OCI-LY1 (cell line): ENCODE results near the gene ANKRD6.

ENCODE experiments used
- H2AFZ ChIP-seq: fragments of 200-600 bp; sonication (generic), shearing (Covaris generic); 2 replicates; pipeline ENCODE4 v1.6.0; 2014; ENCODE audit warnings: antibody characterized with exemption, mild to moderate bottlenecking, low read length
- H3F3A ChIP-seq: fragments of 200-600 bp; sonication (generic), shearing (Covaris generic); 2 replicates; pipeline ENCODE4 v1.6.0; 2014; ENCODE audit warnings: mild to moderate bottlenecking, antibody characterized with exemption, low read length, moderate library complexity; ENCODE audit not compliant: insufficient read depth
- H3K27ac ChIP-seq: fragments of 200-600 bp; sonication (generic); 2 replicates; pipeline ENCODE4 v1.5.1; 2014; ENCODE audit warnings: low read length, mixed run types, mild to moderate bottlenecking, low read depth; ENCODE audit not compliant: poor library complexity, severe bottlenecking
- H3K27me3 ChIP-seq: fragments of 200-600 bp; sonication (generic); 2 replicates; pipeline ENCODE4 v1.6.0; 2014; ENCODE audit warnings: antibody characterized with exemption, mild to moderate bottlenecking, low read length, moderate library complexity; ENCODE audit not compliant: insufficient read depth
- H3K36me3 ChIP-seq: fragments of 200-600 bp; sonication (generic); 2 replicates; pipeline ENCODE4 v1.6.1; 2014; ENCODE audit warnings: mild to moderate bottlenecking, antibody characterized with exemption, low read length, moderate library complexity, mixed read lengths; ENCODE audit not compliant: insufficient read depth
- H3K4me1 ChIP-seq: fragments of 200-600 bp; sonication (generic); 2 replicates; pipeline ENCODE4 v1.5.1; 2014; ENCODE audit warnings: mild to moderate bottlenecking, low read length, moderate library complexity; ENCODE audit not compliant: insufficient read depth, severe bottlenecking
- H3K4me2 ChIP-seq: fragments of 200-600 bp; sonication (generic), shearing (Covaris generic); 2 replicates; pipeline ENCODE4 v1.6.1; 2014; ENCODE audit warnings: low read length
- H3K4me3 ChIP-seq: fragments of 200-600 bp; sonication (generic); 2 replicates; pipeline ENCODE4 v1.5.1; 2014; ENCODE audit warnings: low read length, low read depth, mild to moderate bottlenecking, mixed read lengths; ENCODE audit not compliant: poor library complexity, severe bottlenecking
- H3K79me2 ChIP-seq: fragments of 200-600 bp; shearing (Covaris generic); 2 replicates; pipeline ENCODE4 v1.6.1; 2016; ENCODE audit warnings: mixed run types, low read length, mixed read lengths; ENCODE audit not compliant: insufficient read depth
- H3K9ac ChIP-seq: fragments of 200-600 bp; sonication (generic), shearing (Covaris generic); 2 replicates; pipeline ENCODE4 v1.6.1; 2014; ENCODE audit warnings: mild to moderate bottlenecking, low read length, mixed read lengths
- H3K9me2 ChIP-seq: fragments of 200-600 bp; sonication (generic), shearing (Covaris generic); 2 replicates; pipeline ENCODE4 v1.6.1; 2014; ENCODE audit warnings: low read depth, mild to moderate bottlenecking, low read length, mixed read lengths
- H3K9me3 ChIP-seq: fragments of 200-600 bp; shearing (Covaris generic); 2 replicates; pipeline ENCODE4 v1.6.1; 2014; ENCODE audit warnings: low read length, mixed read lengths
- H4K20me1 ChIP-seq: fragments of 200-600 bp; sonication (generic), shearing (Covaris generic); 2 replicates; pipeline ENCODE4 v1.6.0; 2016; ENCODE audit warnings: mild to moderate bottlenecking, low read length; ENCODE audit not compliant: insufficient read depth
- EZH2 ChIP-seq: fragments of 200-600 bp; sonication (generic), shearing (Covaris generic); IDR thresholded peaks from 2 replicates; pipeline ENCODE4 v1.8.0; 2017; ENCODE audit warnings: borderline replicate concordance, mixed run types, mild to moderate bottlenecking, antibody characterized with exemption, low read length, moderate library complexity, mixed read lengths
- TF ChIP-seq, protein P1 (sequence below): fragments of 200-600 bp; sonication (generic), shearing (Covaris generic); IDR thresholded peaks from 2 replicates; pipeline ENCODE4 v1.5.1; 2017; ENCODE audit warnings: mild to moderate bottlenecking, antibody characterized with exemption, low read length, moderate library complexity, mixed read lengths

ANKRD6 gene

DNA sequence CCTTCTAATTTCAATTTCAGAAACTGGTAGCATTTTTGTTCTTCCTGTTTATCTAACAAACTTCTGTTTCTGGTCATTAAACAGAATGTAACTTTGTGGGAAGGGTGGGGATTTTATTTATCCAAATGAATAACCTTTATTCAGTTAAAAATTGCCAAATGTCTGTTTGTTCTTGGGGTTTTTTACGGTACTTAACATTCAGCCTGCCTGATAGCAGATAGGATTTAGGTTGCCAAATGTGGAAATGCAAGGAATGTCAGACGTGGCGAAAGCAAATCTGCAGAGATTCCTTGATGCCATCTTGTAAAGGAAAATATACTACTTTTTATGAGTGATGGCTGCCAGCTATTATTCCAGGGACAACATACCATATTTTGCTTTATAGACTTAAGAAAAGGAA, 109.9 kb downstream of the ANKRD6 start:
- Histone ChIP-seq H4K20me1 (no peaks in the 10 kb centered on the region), H3K4me3 (no peak overlapping the region), H3K79me2 (no peaks in the 10 kb centered on the region), H3K27me3 (0 out of 2 replicates have a peak, but pooled peaks cover 3% of the 10 kb centered on the region), H3K27ac (no peak overlapping the region), H3F3A (no peaks in the 10 kb centered on the region), H3K9me3 (no peaks in the 10 kb centered on the region), H3K9ac (no peak overlapping the region), H3K4me1 (no peaks in the 10 kb centered on the region), H3K36me3 (no peaks in the 10 kb centered on the region), H2AFZ (no peak overlapping the region), H3K4me2 (no peak overlapping the region), H3K9me2 (no peaks in the 10 kb centered on the region)
- TF ChIP-seq, protein P1, sequence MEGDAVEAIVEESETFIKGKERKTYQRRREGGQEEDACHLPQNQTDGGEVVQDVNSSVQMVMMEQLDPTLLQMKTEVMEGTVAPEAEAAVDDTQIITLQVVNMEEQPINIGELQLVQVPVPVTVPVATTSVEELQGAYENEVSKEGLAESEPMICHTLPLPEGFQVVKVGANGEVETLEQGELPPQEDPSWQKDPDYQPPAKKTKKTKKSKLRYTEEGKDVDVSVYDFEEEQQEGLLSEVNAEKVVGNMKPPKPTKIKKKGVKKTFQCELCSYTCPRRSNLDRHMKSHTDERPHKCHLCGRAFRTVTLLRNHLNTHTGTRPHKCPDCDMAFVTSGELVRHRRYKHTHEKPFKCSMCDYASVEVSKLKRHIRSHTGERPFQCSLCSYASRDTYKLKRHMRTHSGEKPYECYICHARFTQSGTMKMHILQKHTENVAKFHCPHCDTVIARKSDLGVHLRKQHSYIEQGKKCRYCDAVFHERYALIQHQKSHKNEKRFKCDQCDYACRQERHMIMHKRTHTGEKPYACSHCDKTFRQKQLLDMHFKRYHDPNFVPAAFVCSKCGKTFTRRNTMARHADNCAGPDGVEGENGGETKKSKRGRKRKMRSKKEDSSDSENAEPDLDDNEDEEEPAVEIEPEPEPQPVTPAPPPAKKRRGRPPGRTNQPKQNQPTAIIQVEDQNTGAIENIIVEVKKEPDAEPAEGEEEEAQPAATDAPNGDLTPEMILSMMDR: no peak
- no peak for TF ChIP-seq EZH2

DNA sequence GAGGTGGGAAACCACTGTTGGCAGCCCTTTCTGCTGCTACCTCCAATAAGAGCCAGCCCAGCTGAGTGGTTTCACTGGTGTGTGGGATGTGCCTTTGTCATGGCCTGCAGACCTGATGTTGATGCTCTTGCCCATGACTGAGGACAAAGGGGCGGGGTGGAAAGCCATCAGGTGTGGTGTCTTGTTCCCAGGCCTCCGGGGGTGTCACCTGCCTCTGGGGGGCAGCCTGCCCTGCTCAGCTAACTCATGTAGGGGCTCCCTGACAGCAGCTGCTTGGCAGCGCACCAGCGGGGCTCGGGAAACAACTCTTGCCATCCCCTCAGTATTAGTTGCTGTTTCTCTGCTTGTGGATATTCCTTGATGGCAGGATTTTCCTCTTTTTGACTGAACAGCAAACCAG, 114.3 kb downstream of the ANKRD6 start:
- no peak overlapping the region for H3K4me2 ChIP-seq
- no peaks in the 10 kb centered on the region for H3K9me2 ChIP-seq
- H3K79me2 ChIP-seq: no peaks in the 10 kb centered on the region
- H3K27ac ChIP-seq: no peak overlapping the region
- TF ChIP-seq, protein P1: no peak
- TF ChIP-seq EZH2: no peak
- H3K36me3 ChIP-seq: no peaks in the 10 kb centered on the region
- H3K4me1 ChIP-seq: no peaks in the 10 kb centered on the region
- H3K9me3 ChIP-seq: no peaks in the 10 kb centered on the region
- no peaks in the 10 kb centered on the region for H3F3A ChIP-seq
- H2AFZ ChIP-seq: no peak overlapping the region
- H3K9ac ChIP-seq: no peak overlapping the region
- H3K27me3 ChIP-seq: 0 out of 2 replicates have a peak, but pooled peaks cover 3% of the 10 kb centered on the region
- H4K20me1 ChIP-seq: no peaks in the 10 kb centered on the region
- H3K4me3 ChIP-seq: no peak overlapping the region

DNA sequence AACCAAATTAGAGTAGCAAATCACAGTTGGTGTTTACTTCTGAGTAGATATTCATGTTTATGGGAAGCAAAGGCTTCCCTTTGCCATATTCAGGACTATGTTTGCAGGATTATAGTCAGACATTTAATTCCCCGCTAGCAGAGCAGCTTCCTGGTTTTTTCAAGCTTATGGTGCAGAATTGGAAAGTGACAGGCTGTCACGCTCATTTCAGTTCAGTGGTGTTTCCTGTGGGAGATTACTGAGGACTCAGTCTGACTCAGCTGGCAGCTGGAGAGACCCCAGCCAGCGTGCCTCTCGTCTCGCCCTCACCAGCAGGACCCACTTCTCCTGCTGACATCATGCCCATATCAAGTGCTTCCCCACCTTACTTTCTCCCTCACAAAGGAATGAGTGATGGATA, 120.5 kb downstream of the ANKRD6 start:
- Histone ChIP-seq H3K9ac (no peak overlapping the region), H3K9me2 (no peaks in the 10 kb centered on the region), H3K4me2 (no peak overlapping the region), H3K27me3 (no peaks in the 10 kb centered on the region; the same call in 1 of the 2 replicates), H3K27ac (no peak overlapping the region), H3F3A (no peaks in the 10 kb centered on the region), H3K4me1 (no peaks in the 10 kb centered on the region), H3K9me3 (no peaks in the 10 kb centered on the region), H2AFZ (no peak overlapping the region), H3K36me3 (no peaks in the 10 kb centered on the region), H4K20me1 (no peaks in the 10 kb centered on the region), H3K79me2 (no peaks in the 10 kb centered on the region), H3K4me3 (no peak overlapping the region)
- TF ChIP-seq, protein P1: no peak
- TF ChIP-seq EZH2: no peak
